Cardiac muscle cell (in vitro differentiated cells and primary cell): ENCODE data around the gene GADD45A. TPM values are rescaled to one million over a fixed set of nuclear protein-coding genes. Genes with fewer than 3 reads are reported as not detected.

Source experiments
- DNase-seq, 2 donors: peaks; one replicate each; pipeline versions ENCODE4 v3.0.0 to v3.0.0-alpha.2; 2010 to 2017; ENCODE audit warnings: low read depth in 1 of 2, low spot score in 1 of 2
- H3K27ac ChIP-seq: fragments of 200-600 bp; sonication (generic); 2 replicates; pipeline ENCODE4 v1.5.1; 2016
- H3K27me3 ChIP-seq: fragments of 200-600 bp; sonication (generic); 2 replicates; pipeline ENCODE4 v1.6.0; 2016; ENCODE audit warnings: control low read depth
- H3K36me3 ChIP-seq: fragments of 200-600 bp; sonication (generic); 2 replicates; pipeline ENCODE4 v1.5.1; 2016; ENCODE audit warnings: control low read depth
- H3K4me1 ChIP-seq: fragments of 200-600 bp; sonication (generic); 2 replicates; pipeline ENCODE4 v1.8.1; 2017; ENCODE audit warnings: low read depth, mild to moderate bottlenecking, mixed run types
- H3K4me3 ChIP-seq: fragments of 200-600 bp; sonication (generic); 2 replicates; pipeline ENCODE4 v1.5.1; 2016; ENCODE audit warnings: mild to moderate bottlenecking
- H3K9me3 ChIP-seq: fragments of 200-600 bp; sonication (generic); 2 replicates; pipeline ENCODE4 v1.5.1; 2017; ENCODE audit warnings: low read depth, mild to moderate bottlenecking, control low read depth
- polyA plus RNA-seq: library from polyadenylated mRNA; unstranded; fragments of >200 nt; fragmentation: Nextera tagmentation; extraction: Ambion mirVana; gene quantifications from 2 replicates; pipeline ENCODE4 v1.2.1, GENCODE V29; 2016
- total RNA-seq: library from RNA; depleted of rRNA; stranded (reverse); fragments of >200 nt; gene quantifications from 2 replicates; pipeline ENCODE4 v1.2.3, GENCODE V29; 2016
- TF ChIP-seq, protein P1 (sequence below): IDR thresholded peaks from 2 replicates; pipeline ENCODE4 v1.5.1; 2012; ENCODE audit warnings: low read depth, mild to moderate bottlenecking, low read length

GADD45A gene
- total and polyA plus RNA-seq, 2 experiments from 2014 or later: 84.2 to 112 TPM

DNA sequence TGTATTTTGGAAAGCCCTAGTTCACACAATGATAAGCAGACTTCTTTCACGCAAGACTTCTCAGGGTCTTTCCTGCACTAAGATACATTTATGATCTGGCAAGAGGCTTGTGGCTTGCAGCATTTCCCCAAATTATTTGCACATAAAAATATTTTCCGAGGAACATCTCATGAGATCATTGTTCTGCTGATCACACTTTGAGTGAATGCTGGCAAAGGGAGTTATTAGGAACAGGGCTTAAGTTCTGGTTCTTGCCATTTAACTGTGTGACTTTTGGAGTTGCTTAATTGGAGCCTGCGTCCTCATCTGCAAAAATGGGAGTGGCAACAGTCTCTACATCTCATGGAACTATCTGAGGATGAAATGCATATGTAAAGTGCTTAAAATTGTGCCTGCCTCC is 50.2 kb downstream of the GADD45A start:
- peak in 1 of 2 donors; percentile 19 for DNase-seq
- H3K36me3 ChIP-seq: no peaks in the 10 kb centered on the region
- no peak overlapping the region for H3K27ac ChIP-seq
- no peaks in the 10 kb centered on the region for H3K27me3 ChIP-seq
- no peak overlapping the region for H3K4me3 ChIP-seq
- TF ChIP-seq, protein P1, sequence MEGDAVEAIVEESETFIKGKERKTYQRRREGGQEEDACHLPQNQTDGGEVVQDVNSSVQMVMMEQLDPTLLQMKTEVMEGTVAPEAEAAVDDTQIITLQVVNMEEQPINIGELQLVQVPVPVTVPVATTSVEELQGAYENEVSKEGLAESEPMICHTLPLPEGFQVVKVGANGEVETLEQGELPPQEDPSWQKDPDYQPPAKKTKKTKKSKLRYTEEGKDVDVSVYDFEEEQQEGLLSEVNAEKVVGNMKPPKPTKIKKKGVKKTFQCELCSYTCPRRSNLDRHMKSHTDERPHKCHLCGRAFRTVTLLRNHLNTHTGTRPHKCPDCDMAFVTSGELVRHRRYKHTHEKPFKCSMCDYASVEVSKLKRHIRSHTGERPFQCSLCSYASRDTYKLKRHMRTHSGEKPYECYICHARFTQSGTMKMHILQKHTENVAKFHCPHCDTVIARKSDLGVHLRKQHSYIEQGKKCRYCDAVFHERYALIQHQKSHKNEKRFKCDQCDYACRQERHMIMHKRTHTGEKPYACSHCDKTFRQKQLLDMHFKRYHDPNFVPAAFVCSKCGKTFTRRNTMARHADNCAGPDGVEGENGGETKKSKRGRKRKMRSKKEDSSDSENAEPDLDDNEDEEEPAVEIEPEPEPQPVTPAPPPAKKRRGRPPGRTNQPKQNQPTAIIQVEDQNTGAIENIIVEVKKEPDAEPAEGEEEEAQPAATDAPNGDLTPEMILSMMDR: no peak
- H3K9me3 ChIP-seq: no peaks in the 10 kb centered on the region
- H3K4me1 ChIP-seq: peaks cover 30% of the 10 kb centered on the region

DNA sequence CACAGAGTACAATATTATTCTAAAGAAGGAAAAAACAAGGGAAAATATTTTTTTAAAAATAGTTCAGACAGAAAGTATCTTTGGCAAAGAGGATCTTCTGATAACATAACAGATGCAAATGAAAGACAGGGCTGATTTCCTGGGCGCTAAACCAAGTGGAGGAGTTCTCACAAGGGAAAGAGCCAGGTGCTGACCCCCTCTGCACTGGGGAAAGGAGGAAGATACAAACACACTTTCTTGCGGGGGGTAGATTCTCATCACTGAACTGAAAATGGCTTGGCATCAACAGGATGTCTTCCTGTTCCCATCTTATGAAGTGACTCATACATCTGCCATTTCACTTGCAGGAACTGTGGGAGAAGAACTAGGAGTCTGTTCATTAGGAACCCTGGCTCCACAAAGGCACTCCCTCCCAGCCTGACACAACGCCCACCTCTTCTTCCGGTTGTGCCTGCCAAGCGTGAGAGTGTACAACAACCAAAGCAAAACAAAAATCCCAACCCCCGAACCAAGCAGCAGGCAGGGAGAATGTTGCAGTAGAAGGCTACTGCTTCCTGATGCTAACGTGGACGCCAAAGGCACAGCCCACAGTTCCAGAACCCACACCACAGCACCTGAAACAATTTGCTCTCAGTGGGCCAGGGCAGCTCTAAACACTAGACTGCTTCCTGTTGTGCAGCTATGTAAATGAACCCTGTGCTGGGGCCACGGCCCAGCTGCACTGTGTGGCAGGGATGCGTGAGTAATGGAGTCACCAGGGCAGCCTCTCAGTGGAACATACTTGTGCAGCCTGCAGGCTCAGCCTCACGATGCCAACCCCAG is 51.0 kb downstream of the GADD45A start:
- H3K27me3 ChIP-seq: no peaks in the 10 kb centered on the region
- peak in 1 of 2 donors; percentile 97 for DNase-seq
- H3K36me3 ChIP-seq: no peaks in the 10 kb centered on the region
- no peak overlapping the region for H3K4me3 ChIP-seq
- peaks cover 33% of the 10 kb centered on the region for H3K4me1 ChIP-seq
- H3K9me3 ChIP-seq: no peaks in the 10 kb centered on the region
- no peak overlapping the region for H3K27ac ChIP-seq
- TF ChIP-seq, protein P1: no peak

DNA sequence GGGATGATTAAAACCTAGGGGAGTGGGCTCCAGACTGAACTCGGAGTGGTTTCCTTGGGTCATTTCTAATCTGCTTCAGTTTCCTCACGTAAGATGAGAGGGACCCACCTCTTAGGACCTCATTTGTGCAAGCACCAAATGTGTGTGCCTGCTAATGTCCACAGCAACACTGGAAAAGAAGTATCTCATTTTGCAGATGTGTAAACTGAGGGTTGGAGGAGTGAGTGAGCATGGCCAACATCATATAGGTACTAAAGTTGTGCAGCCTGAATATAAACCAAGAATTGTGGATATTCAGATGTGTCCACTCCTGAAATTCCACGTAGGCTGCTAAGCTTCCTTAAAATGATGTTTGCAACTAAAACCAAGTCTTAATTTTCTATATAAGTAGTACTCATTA is 51.7 kb downstream of the GADD45A start:
- peaks cover 33% of the 10 kb centered on the region for H3K4me1 ChIP-seq
- H3K27ac ChIP-seq: no peak overlapping the region
- no peak for DNase-seq
- H3K4me3 ChIP-seq: no peak overlapping the region
- TF ChIP-seq, protein P1: no peak
- H3K9me3 ChIP-seq: no peaks in the 10 kb centered on the region
- no peaks in the 10 kb centered on the region for H3K36me3 ChIP-seq
- no peaks in the 10 kb centered on the region for H3K27me3 ChIP-seq

DNA sequence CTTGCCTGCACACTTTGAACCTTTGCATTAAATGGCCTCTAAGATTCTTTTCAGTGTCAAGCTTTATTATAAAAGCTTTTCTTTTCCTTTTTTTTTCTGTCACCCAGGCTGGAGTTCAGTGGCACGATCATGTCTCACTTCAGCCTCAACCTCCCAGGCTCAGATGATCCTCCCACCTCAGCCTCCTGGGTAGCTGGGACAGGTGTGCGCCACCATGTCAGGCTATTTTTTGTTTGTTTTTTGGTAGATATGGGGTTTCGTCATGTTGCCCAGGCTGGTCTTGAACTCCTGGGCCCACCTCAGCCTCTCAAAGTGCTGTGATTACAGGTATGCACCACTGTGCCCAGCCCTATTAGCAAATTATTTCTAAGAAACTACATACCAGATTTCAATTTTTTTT is 52.9 kb downstream of the GADD45A start:
- H3K4me1 ChIP-seq: peaks cover 39% of the 10 kb centered on the region
- H3K36me3 ChIP-seq: no peaks in the 10 kb centered on the region
- TF ChIP-seq, protein P1: no peak

More for the DNA sequence above, 52.9 kb downstream of the GADD45A start:
- no peaks in the 10 kb centered on the region for H3K9me3 ChIP-seq
- H3K4me3 ChIP-seq: no peak overlapping the region
- peak overlapping the region; percentile 61 for H3K27ac ChIP-seq
- no peak for DNase-seq
- no peaks in the 10 kb centered on the region for H3K27me3 ChIP-seq

Other genes starting within 250 kb of the GADD45A start
- 25.4 and 28.7 TPM in 2 replicates for gene GNG12, start 148.3 kb downstream of the GADD45A start, total RNA-seq
- gene GNG12, start 148.3 kb downstream of the GADD45A start, polyA plus RNA-seq: 33.9 and 34.2 TPM in 2 replicates